Stimulated activated naive B cell treated with anti-CD40 and anti-IgM and Interleukin-4, amounts not matched to agents 10 μg/mL and 1 μg/mL and 100 μg/mL, for 72 hours (primary cell): Measurements from ENCODE around the gene RHOBTB3.
"Not testable (repeated sequence)": the region's sequence is repeated elsewhere in the genome, so short reads cannot be mapped to it uniquely, and the experiment has no call there.

Experiments used
- ATAC-seq, 2 donors: fragments of 150-1000 bp; cut with Tn5 transposase; replicated peaks; 2 replicates each; pipeline ENCODE4 v1.10.0; 2021; ENCODE audit warnings: moderate library complexity in 1 of 2
- DNase-seq: peaks from one replicate; pipeline ENCODE4 v3.0.0; 2021
- H3K27ac Mint-ChIP-seq: one replicate; pipeline ENCODE4 v1.8.0; 2022; ENCODE audit warnings: mild to moderate bottlenecking, mixed read lengths
- H3K27me3 Mint-ChIP-seq, 2 donors: one replicate each; pipeline ENCODE4 v1.8.0; 2022; ENCODE audit warnings: mixed read lengths in 2 of 2
- H3K36me3 Mint-ChIP-seq, 2 donors: one replicate each; pipeline ENCODE4 v1.8.0; 2022; ENCODE audit warnings: mixed read lengths in 2 of 2, mild to moderate bottlenecking in 1 of 2
- H3K4me1 Mint-ChIP-seq, 2 donors: one replicate each; pipeline ENCODE4 v1.8.0; 2022; ENCODE audit warnings: mixed read lengths in 2 of 2, mild to moderate bottlenecking in 1 of 2
- H3K4me3 Mint-ChIP-seq, 2 donors: one replicate each; pipeline ENCODE4 v1.8.0; 2022; ENCODE audit warnings: mild to moderate bottlenecking in 2 of 2, mixed read lengths in 2 of 2, moderate library complexity in 1 of 2
- H3K9me3 Mint-ChIP-seq, 2 donors: one replicate each; pipeline ENCODE4 v1.8.0; 2022; ENCODE audit warnings: mixed read lengths in 2 of 2, mild to moderate bottlenecking in 1 of 2

RHOBTB3 gene

GRCh38 chr5:95708876-95709275, 22.3 kb upstream of the RHOBTB3 start:
- DNase-seq, result no peak
- Mint-ChIP-seq H3K27ac (no peak overlapping the region), H3K9me3 (no peaks in the 10 kb centered on the region), H3K4me1 (no peaks in the 10 kb centered on the region), H3K36me3 (no peaks in the 10 kb centered on the region), H3K27me3 (no peaks in the 10 kb centered on the region), H3K4me3 (no peak overlapping the region)
- ATAC-seq, result no peak

- ATAC-seq (no peak), DNase-seq (no peak)
- Mint-ChIP-seq H3K4me1 (no peaks in the 10 kb centered on the region), H3K27me3 (no peaks in the 10 kb centered on the region), H3K36me3 (no peaks in the 10 kb centered on the region), H3K27ac (no peak overlapping the region), H3K4me3 (no peak overlapping the region), H3K9me3 (no peaks in the 10 kb centered on the region)
Observed at GRCh38 chr5:95709967-95710650, 21.0 kb upstream of the RHOBTB3 start.

DNA sequence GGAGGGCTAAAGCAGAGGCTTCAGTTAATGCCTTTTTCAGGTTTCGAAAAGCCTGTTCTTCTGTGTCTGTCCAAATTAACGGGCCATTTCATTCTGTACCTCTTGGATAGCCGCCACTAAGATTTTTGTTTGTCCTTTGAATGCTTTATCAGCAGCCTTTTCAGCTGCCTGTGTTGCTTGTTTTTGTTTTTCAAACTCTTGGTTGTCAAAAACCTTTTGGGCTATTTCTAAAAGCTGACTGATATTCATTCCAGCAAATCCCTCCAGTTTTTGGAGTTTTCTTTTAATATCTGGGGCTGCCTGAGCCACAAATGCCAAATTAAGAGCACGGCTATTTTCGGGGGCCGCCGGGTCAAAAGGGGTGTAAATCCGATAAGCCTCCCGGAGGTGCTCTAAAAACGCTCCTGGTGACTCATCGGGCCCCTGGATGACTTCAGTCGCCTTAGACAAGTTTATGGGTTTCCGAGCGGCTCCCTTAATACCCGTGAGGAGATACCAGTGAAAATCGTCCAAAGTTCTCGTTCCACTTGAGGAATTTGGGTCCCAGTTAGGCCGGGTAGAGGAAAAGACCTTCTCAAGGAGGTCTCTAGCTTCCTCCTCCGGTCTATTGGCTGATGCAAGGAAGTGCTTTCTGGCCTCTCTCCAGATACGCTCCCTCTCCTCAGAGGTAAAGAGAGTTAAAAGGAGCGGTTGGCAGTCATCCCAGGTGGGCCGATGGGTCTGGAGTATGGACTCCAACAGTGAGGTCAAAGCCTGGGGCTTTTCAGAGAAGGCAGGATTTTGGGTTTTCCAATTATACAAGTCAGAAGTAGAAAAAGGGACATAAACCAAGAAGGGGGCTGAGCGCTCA, 20.3 kb upstream of the RHOBTB3 start:
- not testable (repeated sequence) for H3K27ac Mint-ChIP-seq, H3K4me1 Mint-ChIP-seq, ATAC-seq, H3K4me3 Mint-ChIP-seq, H3K36me3 Mint-ChIP-seq, DNase-seq, H3K9me3 Mint-ChIP-seq, H3K27me3 Mint-ChIP-seq

GRCh38 chr5:95711501-95712346, 19.4 kb upstream of the RHOBTB3 start:
- no peak overlapping the region for H3K4me3 Mint-ChIP-seq
- no peak overlapping the region for H3K27ac Mint-ChIP-seq
- no peaks in the 10 kb centered on the region for H3K36me3 Mint-ChIP-seq
- H3K9me3 Mint-ChIP-seq, result no peaks in the 10 kb centered on the region
- H3K4me1 Mint-ChIP-seq, result no peaks in the 10 kb centered on the region
- DNase-seq, result no peak
- ATAC-seq, result no peak
- H3K27me3 Mint-ChIP-seq, result no peaks in the 10 kb centered on the region

DNA sequence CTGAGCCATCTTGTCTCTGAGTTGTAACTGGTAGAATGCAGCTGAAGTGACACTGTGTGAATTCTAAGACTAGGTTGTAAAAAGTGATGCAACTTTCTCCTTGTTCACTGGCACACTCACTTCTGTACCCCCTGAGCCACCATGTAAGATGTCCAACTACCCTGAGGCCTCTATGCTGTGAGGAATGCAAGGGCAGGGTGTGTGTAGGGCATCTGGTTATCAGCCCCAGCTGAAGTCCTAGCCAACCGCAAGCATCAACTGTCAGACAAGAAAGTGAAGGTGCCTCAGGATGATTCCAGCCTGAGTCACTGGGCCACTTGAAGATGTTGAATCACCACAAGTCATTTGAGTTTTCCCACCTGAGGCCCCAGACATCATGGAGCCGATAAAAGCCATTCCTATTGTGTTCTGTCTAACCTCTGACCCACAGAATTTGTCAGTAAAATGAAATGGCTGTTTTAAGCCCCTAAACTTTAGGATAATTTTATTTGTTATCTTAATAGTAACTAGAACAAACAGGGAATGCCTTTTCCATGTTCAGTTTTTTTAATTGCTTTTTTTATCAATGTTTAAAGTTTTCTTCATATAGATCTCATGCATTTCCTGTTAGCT, 18.7 kb upstream of the RHOBTB3 start:
- Mint-ChIP-seq H3K9me3 (no peaks in the 10 kb centered on the region), H3K36me3 (no peaks in the 10 kb centered on the region), H3K4me3 (no peak overlapping the region), H3K27me3 (no peaks in the 10 kb centered on the region), H3K27ac (no peak overlapping the region), H3K4me1 (no peaks in the 10 kb centered on the region)
- DNase-seq, result no peak
- no peak for ATAC-seq

- not testable (repeated sequence) for H3K4me1 Mint-ChIP-seq
Observed at GRCh38 chr5:95713246-95713645, 17.9 kb upstream of the RHOBTB3 start.

DNA sequence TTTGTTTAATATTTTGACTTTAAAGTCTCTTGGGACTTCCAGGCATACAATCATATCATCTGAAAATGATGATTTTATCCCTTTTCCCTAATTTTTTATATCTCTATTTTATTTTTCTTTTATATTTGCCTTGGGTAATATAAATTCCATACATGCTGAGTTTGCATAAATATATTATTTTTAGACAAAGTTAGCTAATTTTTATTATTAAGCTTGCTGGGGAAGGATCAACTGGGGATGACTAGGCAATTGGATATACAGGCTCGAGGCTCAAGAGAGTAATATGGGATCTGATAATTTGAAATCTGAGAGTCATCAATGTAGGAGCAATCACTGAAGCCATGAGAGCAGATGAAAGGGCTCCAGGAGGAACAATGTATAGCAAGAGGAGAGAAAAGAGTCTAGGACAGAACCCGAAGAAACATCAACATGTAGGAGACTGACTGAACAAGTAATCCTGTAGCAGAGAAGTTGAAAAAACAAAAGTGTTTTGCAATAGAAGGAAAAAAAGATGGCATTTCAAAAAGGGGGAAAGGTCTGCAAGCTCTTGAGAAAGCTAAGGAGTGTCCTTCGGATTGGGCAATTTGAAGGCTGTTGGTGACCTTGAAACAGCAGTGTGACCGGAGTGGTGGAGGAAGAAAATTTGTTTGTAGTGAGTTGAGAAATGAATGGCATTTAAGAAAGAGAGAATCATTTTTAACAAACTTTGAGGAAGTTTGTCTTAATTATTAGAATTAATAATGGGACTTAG, 17.0 kb upstream of the RHOBTB3 start:
- Mint-ChIP-seq H3K27ac (no peak overlapping the region), H3K36me3 (no peaks in the 10 kb centered on the region), H3K4me1 (no peaks in the 10 kb centered on the region), H3K4me3 (no peak overlapping the region), H3K9me3 (no peaks in the 10 kb centered on the region), H3K27me3 (no peaks in the 10 kb centered on the region)
- DNase-seq, result no peak
- ATAC-seq, result no peak

More at GRCh38 chr5:95713246-95713645, 17.9 kb upstream of the RHOBTB3 start:
- ATAC-seq, DNase-seq, H3K4me3 Mint-ChIP-seq, H3K36me3 Mint-ChIP-seq, H3K27ac Mint-ChIP-seq, H3K9me3 Mint-ChIP-seq, H3K27me3 Mint-ChIP-seq: not testable (repeated sequence)

DNA sequence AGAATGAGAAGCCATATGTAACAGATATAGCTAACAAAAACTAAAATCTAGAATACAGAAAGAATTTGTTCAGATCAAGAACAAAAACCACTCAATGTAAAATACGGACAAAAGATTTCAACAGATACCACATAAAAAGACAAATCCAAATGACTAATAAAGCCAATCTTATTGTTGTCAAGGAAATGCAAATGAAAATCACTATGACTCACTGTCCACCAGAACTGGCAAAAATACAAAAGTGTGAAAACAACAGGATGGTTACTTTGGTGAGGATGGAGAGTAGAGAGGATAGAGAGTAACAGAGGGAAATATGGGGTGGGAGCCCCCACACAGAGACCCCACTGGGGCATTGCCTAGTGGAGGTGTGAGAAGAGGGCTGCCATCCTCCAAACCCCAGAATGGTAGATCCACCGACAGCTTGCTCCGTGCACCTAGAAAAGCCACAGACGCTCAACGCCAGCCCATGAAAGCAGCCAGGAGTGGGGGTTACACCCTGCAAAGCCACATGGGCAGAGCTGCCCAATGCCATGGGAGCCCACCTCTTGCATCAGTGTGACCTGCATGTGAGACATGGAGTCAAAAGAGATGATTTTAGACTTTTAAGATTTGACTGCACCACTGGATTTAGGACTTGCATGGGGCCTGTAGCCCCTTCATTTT, 15.2 kb upstream of the RHOBTB3 start:
- DNase-seq (no peak), ATAC-seq (no peak)
- H3K27me3 Mint-ChIP-seq, result no peaks in the 10 kb centered on the region
- H3K36me3 Mint-ChIP-seq, result no peaks in the 10 kb centered on the region
- no peaks in the 10 kb centered on the region for H3K9me3 Mint-ChIP-seq
- H3K27ac Mint-ChIP-seq, result no peak overlapping the region
- no peaks in the 10 kb centered on the region for H3K4me1 Mint-ChIP-seq
- H3K4me3 Mint-ChIP-seq, result no peak overlapping the region

DNA sequence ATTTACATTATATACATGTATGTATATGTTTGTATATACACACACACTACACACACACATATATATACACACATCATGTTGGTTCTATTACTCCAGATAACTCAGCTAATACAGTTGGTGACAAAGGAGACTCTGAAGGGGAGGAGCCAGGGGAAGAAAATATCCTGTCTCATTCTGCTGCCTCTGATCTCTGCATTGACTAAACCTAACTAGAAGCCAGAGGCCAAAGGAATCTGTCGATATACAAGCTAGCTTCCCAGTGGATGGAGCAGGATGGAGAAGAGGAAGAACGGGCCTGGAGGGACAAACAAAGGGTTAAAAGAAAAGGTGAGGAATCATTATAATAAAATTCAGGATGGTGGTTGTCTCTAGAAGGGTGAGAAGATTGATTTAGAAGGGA, 13.7 kb upstream of the RHOBTB3 start:
- no peaks in the 10 kb centered on the region for H3K4me1 Mint-ChIP-seq
- no peaks in the 10 kb centered on the region for H3K36me3 Mint-ChIP-seq
- no peaks in the 10 kb centered on the region for H3K27me3 Mint-ChIP-seq
- H3K9me3 Mint-ChIP-seq, result no peaks in the 10 kb centered on the region
- no peak for ATAC-seq
- no peak overlapping the region for H3K27ac Mint-ChIP-seq
- no peak for DNase-seq
- no peak overlapping the region for H3K4me3 Mint-ChIP-seq

GRCh38 chr5:95718203-95718602, 12.9 kb upstream of the RHOBTB3 start:
- Mint-ChIP-seq H3K4me3 (no peak overlapping the region), H3K27ac (no peak overlapping the region), H3K36me3 (no peaks in the 10 kb centered on the region), H3K4me1 (no peaks in the 10 kb centered on the region), H3K27me3 (no peaks in the 10 kb centered on the region), H3K9me3 (no peaks in the 10 kb centered on the region)
- DNase-seq (no peak), ATAC-seq (peak; percentile 88 to 99)

- Mint-ChIP-seq H3K9me3 (no peaks in the 10 kb centered on the region), H3K27me3 (no peaks in the 10 kb centered on the region), H3K27ac (no peak overlapping the region), H3K4me3 (no peak overlapping the region), H3K36me3 (no peaks in the 10 kb centered on the region), H3K4me1 (no peaks in the 10 kb centered on the region)
- ATAC-seq (no peak), DNase-seq (no peak)
Observed at GRCh38 chr5:95718738-95719137, 12.4 kb upstream of the RHOBTB3 start.

DNA sequence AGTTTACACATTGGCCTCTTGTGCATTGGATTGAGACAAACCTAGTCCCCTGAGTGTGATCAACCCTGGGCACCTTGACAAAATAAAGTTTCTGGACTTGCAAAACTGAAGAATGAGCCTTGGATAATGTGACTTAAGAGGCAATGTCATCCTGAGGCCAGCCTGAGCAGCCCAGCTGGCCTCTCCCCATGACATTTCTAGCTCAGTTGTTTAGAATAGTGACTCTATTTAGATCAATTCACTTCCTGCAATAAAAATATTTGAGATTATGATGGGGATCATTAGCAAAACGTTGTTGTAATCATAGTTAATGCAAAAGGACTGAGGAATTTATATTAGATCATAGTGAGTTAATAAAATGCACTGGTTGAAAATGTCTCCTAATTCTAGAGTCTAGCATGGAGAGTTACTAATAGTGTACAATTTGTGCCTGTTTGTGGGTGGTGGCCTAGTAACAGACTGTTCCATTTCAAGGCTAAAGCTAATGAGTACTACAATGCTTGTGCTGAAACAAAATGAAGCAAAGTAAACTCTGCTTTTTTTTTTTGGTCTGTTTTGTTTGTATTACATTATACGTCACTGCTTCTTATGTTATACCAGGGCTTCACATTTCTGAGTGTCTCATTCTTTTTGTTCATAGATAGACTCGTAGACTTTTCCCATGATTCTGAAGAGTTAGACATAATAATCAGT, 10.9 kb upstream of the RHOBTB3 start:
- DNase-seq (no peak), ATAC-seq (no peak)
- no peak overlapping the region for H3K4me3 Mint-ChIP-seq
- H3K4me1 Mint-ChIP-seq, result no peaks in the 10 kb centered on the region
- no peaks in the 10 kb centered on the region for H3K27me3 Mint-ChIP-seq
- no peaks in the 10 kb centered on the region for H3K9me3 Mint-ChIP-seq
- H3K36me3 Mint-ChIP-seq, result no peaks in the 10 kb centered on the region
- H3K27ac Mint-ChIP-seq, result no peak overlapping the region
